Activated CD4-positive, alpha-beta T cell treated with anti-CD3 and anti-CD28 coated beads, Interleukin-2, amount 10 ng/mL, durations not matched to agents 7 days and 5 days (primary cell): Measurements from ENCODE around the gene DDX25. TPM values are rescaled to one million over a fixed set of nuclear protein-coding genes. Genes with fewer than 3 reads are reported as not detected.

Experiments used
- total RNA-seq, 2 experiments: library from RNA; stranded (reverse); gene quantifications; one replicate each; pipeline ENCODE4 v1.2.3, GENCODE V29; 2021

DDX25 gene
- total RNA-seq, 2 experiments from 2014 or later = 0.12 TPM; not detected in 1

Other genes with a start within 250 kb of the DDX25 start
- not detected for gene ACRV1, start 223.7 kb upstream of the DDX25 start, total RNA-seq
- gene PATE1, start 158.2 kb upstream of the DDX25 start, total RNA-seq = not detected
- gene PATE2, start 125.7 kb upstream of the DDX25 start, total RNA-seq = under 1 TPM in 1 of 2 experiments, not detected in 1; 0.20 TPM
- not detected for gene PATE3, start 116.4 kb upstream of the DDX25 start, total RNA-seq
- not detected for gene PATE4, start 71.2 kb upstream of the DDX25 start, total RNA-seq
- 10 to 100 TPM; 17.4 to 21.2 TPM for gene HYLS1, start 16.8 kb upstream of the DDX25 start, total RNA-seq
- 10 to 100 TPM in 1 of 2 experiments, 1 to 10 TPM in 1; 8.9 to 12.1 TPM for gene PUS3, start 1.3 kb upstream of the DDX25 start, total RNA-seq
- not detected for gene VSIG10L2, start 41.5 kb downstream of the DDX25 start, total RNA-seq
- 1 to 10 TPM; 2.6 to 3.4 TPM for gene CDON, start 158.4 kb downstream of the DDX25 start, total RNA-seq